ENCODE data around the gene ATXN7L2.

DNA sequence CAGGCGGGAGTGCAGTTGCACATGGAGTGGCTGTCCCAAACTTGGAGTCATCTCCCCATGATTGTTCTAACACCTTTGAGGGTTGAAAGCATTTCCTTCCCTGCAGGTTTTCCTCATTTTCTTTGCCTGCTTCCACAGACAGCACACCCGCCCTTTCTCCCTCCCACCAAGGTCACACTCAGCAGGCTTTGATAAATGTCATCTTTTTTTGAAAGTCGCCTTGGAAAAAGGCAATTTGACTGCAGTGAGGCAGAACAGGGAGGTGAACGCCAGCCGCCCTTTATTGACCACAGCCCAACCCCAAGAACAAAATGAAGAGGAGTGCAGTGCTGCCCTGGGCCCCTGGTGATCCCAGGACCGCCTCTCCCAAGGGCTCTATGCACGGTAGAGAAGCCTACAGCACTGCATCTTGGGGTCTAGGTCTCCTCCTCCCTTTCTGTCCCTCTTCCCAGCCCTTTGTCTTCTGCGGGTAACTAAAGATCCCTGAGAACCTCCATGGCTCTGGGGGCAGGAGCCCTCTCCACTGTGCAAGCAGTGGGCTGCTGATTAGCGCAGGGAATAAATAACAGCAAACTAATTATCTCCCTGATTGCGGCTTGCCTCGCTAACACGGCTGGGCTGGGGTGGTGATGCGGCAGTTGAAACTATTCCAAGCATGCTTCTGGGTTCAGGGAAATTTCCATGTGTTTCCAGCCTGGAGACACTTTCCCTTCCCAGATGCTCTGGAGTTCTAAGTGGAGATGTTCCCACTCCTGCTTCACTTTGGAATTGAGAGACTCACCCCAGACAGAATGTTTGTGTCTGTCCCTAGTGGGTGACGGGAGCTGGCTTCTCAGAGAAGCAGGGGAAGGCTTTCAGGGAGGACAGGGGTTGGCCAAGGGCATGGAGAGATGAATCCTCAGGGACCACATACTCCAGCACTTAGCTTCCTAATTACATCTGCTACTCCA, 37.6 kb downstream of the ATXN7L2 start:
- no peak for TF ChIP-seq POLR2A (IDR thresholded peaks at IDR 0.05)
- TF ChIP-seq, protein P1, sequence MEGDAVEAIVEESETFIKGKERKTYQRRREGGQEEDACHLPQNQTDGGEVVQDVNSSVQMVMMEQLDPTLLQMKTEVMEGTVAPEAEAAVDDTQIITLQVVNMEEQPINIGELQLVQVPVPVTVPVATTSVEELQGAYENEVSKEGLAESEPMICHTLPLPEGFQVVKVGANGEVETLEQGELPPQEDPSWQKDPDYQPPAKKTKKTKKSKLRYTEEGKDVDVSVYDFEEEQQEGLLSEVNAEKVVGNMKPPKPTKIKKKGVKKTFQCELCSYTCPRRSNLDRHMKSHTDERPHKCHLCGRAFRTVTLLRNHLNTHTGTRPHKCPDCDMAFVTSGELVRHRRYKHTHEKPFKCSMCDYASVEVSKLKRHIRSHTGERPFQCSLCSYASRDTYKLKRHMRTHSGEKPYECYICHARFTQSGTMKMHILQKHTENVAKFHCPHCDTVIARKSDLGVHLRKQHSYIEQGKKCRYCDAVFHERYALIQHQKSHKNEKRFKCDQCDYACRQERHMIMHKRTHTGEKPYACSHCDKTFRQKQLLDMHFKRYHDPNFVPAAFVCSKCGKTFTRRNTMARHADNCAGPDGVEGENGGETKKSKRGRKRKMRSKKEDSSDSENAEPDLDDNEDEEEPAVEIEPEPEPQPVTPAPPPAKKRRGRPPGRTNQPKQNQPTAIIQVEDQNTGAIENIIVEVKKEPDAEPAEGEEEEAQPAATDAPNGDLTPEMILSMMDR (IDR thresholded peaks at IDR 0.05): no peak
- no peak for TF ChIP-seq EP300 (IDR thresholded peaks at IDR 0.05)

Measured in tibial nerve (tissue), 4 donors.